ENCODE results near the gene MEDAG. TPM values are rescaled to one million over a fixed set of nuclear protein-coding genes. Genes with fewer than 3 reads are reported as not detected.

MEDAG gene
- total RNA-seq, 4 donors from 2014 or later = 10.3 to 15.9 (median 14.8) TPM

DNA sequence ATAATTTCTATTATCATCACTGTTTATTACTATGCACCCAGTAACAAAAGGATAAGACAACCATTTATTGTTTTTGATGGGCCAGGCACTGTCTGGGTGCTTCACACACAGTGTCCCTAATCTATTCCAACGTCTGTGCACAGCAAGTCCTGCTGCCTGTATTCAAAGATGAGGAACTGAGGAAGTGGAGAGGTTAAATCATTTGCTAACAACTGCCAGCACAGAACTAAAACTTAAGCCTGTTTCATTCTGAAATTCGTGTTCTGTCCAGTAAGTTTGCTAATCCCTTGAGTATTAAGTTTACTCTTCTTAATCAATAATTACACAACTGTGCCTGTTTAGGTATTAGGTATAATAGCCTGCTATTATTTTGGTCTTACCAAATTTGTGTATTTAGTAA is 68.3 kb downstream of the MEDAG start:
- H3K4me3 ChIP-seq = no peak overlapping the region
- H3K36me3 ChIP-seq = no peaks in the 10 kb centered on the region
- TF ChIP-seq POLR2A (IDR thresholded peaks at IDR 0.05) = no peak
- TF ChIP-seq, protein P1, sequence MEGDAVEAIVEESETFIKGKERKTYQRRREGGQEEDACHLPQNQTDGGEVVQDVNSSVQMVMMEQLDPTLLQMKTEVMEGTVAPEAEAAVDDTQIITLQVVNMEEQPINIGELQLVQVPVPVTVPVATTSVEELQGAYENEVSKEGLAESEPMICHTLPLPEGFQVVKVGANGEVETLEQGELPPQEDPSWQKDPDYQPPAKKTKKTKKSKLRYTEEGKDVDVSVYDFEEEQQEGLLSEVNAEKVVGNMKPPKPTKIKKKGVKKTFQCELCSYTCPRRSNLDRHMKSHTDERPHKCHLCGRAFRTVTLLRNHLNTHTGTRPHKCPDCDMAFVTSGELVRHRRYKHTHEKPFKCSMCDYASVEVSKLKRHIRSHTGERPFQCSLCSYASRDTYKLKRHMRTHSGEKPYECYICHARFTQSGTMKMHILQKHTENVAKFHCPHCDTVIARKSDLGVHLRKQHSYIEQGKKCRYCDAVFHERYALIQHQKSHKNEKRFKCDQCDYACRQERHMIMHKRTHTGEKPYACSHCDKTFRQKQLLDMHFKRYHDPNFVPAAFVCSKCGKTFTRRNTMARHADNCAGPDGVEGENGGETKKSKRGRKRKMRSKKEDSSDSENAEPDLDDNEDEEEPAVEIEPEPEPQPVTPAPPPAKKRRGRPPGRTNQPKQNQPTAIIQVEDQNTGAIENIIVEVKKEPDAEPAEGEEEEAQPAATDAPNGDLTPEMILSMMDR (IDR thresholded peaks at IDR 0.05) = no peak
- no peak for TF ChIP-seq POLR2AphosphoS5 (IDR thresholded peaks at IDR 0.05)
- TF ChIP-seq EP300 (IDR thresholded peaks at IDR 0.05) = no peak
- 47% methylated on average over 2 of the region's 2 CpGs for WGBS
- DNase-seq (ENCODE audit: low spot score in 2 of 2) = no peak
- H3K27ac ChIP-seq = no peak overlapping the region
- peaks cover 3% of the 10 kb centered on the region for H3K27me3 ChIP-seq
- H3K9me3 ChIP-seq = no peaks in the 10 kb centered on the region
- H3K4me1 ChIP-seq = peaks cover 13% of the 10 kb centered on the region

Other genes with a start within 250 kb of the MEDAG start
- 10 to 100 TPM in 1 of 4 donors, 1 to 10 TPM in 3; 5.1 to 13.2 (median 6.7) TPM for gene ALOX5AP, start 170.7 kb upstream of the MEDAG start, total RNA-seq
- not detected for gene TEX26, start 26.4 kb downstream of the MEDAG start, total RNA-seq

All from suprapubic skin (tissue), 4 donors.